ENCODE results near the gene PRPH2.
"Not testable (repeated sequence)": the region's sequence is repeated elsewhere in the genome, so short reads cannot be mapped to it uniquely, and the experiment has no call there.

The PRPH2 gene

DNA sequence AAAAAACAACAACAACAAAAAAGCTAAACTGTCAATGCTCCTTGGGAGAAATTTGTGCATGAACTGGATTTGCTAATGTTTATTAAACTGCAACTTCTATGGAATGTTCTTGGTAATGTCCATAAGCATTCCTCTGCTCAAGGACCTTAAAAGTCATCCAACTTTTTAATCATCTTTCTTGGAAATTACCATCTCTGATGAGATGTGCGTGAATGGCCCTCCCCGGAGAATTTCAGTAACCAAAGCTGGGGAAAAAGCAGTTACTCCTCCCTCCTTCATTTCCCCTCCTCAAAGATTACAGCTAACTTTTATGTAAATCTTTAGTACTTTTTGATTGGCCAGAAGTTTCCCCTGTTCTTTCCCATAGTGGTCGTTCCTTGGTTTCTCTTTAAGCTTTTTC, 18.3 kb upstream of the PRPH2 start:
- no peak for DNase-seq

DNA sequence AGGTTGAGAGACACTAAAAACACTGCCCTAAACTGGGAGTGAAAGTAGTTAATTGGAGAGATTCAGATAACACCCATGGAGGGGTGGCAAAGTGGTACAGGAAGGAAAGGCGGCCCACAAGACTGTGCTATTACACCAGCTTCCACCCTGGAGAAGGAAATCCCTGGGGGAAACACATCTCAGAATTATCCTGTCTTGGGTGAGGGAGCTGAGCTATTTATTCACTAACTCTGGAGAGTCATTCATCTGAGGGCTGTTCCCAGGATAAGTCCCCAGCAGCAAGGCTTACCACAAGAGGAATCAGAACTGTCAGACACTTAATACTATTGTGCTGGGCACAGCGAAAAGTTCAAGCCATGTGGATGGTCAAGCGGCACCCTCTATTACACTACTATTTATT, 13.6 kb upstream of the PRPH2 start:
- DNase-seq = no peak

DNA sequence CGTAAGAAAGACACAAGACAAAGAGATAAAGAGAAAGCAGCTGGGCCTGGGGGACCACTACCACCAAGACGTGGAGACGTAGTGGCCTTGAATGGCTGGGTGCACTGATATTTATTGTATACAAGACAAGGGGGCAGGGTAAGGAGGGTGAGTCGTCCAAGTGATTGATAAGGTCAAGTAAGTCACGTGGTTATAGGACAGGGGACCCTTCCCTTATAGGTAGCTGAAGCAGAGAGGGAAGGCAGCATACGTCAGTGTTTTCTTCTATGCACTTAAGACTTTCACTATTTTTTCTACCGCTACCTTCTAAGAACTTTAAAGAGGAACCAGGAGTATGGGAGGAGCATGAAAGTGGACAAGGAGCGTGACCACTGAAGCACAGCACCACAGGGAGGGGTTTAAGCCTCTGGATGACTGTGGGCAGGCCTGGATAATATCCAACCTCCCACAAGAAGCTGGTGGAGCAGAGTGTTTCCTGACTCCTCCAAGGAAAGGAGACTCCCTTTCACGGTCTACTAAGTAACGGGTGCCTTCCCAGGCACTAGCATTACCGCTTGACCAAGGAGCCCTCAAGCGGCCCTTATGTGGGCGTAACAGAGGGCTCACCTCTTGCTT, 11.6 kb upstream of the PRPH2 start:
- not testable (repeated sequence) for DNase-seq

GRCh38 chr6:42729731-42730130, 7.3 kb upstream of the PRPH2 start:
- no peak for DNase-seq

- no peak for DNase-seq
These were observed 5.2 kb upstream of the PRPH2 start for GRCh38 chr6:42727627-42728026.

DNA sequence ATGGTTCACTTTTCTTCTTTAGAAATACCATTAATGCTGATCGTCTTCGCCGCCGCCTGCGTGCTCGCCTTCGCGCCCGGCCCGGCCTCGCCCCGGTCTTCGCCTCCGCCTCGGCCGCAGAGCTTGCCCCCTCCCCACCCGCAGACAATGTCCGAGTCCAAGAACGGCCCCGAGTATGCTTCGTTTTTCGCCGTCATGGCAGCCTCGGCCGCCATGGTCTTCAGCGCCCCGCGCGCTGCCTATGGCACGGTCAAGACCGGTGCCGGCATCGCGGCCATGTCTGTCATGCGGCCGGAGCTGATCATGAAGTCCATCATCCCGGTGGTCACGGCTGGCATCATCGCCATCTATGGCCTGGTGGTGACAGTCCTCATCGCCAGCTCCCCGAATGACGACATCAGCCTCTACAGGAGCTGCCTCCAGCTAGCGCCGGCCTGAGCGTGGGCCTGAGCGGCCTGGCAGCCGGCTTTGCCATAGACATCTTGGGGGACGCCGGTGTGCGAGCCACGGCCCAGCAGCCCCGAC, 4.8 kb upstream of the PRPH2 start:
- DNase-seq = peak; percentile 29

GRCh38 chr6:42726485-42727086, 4.2 kb upstream of the PRPH2 start:
- DNase-seq = peak; percentile 89

DNA sequence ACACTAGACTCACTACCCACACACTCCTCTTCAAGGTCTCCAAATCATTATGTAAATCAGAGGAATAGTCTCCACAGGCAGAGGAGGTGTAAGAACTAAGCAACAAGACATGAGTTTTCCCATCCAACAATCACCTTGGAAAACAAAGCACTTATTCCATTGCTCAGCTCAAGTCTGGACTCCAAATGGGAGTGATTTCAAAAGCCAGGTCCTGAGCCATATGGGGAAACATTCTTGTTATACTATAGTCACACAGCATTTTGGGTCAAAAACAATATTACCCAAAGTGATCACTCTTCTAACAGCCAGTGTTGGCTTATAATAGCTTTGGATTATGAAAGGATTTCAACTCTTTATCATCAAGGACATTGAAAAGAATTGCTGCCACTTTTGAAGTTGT, 3.6 kb upstream of the PRPH2 start:
- DNase-seq = no peak

DNA sequence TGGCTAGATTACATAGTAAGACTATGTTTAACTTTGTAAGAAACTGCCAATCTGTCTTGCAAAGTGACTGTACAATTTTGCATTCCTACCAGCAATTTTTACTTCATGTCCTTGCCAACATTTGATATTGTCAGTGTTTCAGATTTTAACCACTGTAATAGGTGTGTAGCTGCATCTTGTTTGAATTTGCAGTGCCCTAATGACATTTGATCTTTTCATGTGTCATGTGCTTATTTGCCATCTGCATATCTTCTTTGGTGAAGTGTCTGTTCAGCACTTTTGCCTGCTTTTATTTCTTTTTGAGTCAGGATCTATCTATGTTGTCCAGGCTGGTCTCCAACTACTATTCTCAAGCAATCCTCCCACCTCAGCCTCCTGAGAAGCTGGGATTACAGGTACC, 2.4 kb upstream of the PRPH2 start:
- DNase-seq = no peak

DNA sequence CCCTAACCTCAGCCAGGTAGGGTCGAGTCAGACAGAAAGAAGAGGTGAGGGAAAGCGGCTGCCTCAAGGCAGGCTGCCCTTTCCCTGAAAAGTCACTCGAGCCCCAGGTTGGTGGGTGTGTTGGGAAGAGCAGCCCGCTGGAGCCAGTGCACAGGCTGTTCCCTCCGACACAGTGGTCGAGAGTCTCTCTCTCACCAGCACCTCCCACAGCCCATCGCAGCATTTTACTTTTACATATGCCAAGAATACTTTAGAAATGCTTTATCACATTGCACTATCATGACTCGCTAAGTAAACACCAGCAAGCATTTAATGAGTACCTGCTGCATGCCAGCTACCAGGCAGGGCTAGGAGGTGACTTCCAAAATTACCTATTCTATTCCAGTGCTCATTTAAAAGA, 1.7 kb downstream of the PRPH2 start:
- DNase-seq = peak; percentile 38

GRCh38 chr6:42715871-42716270, 6.5 kb downstream of the PRPH2 start:
- no peak for DNase-seq

- peak; percentile 71 for DNase-seq
These were observed 8.2 kb downstream of the PRPH2 start for GRCh38 chr6:42714098-42714761.

- no peak for DNase-seq
These were observed 10.5 kb downstream of the PRPH2 start for GRCh38 chr6:42711930-42712329.

DNA sequence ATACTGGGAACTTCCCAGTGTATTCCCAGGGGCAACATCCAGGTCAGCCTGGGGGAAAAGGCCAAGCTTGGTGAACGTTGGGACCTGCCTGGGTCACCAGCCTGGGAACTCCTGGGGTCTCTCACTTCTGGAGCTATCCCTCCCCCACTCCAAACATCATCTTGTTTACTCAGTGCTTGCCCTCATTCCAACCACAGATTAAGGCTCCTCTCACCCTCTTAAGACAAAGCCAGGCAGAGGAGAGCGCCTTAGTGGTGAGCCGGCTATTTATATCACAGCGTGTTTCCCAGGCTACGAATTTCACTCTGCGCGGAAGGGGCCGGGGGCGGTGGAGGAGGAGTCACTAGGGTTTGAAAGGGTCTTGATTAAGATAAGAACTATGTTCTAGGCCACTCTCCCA, 12.1 kb downstream of the PRPH2 start:
- no peak for DNase-seq

GRCh38 chr6:42709871-42710270, 12.5 kb downstream of the PRPH2 start:
- DNase-seq = no peak

- no peak for DNase-seq
These were observed 14.3 kb downstream of the PRPH2 start for GRCh38 chr6:42708096-42708495.

DNA sequence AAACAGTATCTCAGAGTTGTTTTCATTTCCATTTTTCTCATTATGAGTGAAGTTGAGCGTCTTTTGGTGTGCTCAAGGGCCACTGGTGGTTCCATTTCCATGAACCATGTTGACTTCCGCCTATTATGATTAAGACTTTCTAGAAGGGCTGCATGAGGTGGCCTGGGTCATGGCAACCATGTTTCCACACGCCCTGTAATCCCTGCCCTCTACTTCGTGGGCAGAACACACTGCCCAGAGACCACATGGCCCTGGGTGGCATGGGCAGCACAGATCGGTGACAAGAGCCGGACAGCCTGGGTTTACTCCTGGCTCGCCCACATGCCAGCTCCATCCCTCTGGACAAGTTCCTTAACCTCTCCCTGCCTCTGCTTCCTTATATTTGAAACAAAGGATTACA, 14.8 kb downstream of the PRPH2 start:
- DNase-seq = no peak

DNA sequence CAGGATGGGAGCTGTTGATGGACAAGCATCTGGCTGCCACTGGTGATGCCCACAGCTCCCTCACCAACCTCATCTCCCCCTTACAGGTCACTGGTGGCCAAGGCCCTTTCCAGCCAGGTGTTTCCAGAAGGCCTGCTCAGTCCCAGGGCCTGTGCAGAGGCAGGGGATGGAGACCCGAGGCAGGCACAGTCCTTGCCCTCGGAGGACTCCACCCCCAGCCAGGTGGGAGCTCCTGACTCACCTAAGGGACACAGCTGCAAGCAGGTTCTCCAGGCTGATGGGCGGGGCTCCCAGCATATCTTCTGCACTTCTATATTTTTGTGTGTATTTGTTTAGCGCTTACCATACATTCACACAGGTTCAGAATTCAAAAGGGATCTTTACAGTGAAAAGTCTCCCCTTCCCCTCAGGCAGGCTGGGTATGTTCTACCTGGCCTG, 17.4 kb downstream of the PRPH2 start:
- DNase-seq = no peak

DNA sequence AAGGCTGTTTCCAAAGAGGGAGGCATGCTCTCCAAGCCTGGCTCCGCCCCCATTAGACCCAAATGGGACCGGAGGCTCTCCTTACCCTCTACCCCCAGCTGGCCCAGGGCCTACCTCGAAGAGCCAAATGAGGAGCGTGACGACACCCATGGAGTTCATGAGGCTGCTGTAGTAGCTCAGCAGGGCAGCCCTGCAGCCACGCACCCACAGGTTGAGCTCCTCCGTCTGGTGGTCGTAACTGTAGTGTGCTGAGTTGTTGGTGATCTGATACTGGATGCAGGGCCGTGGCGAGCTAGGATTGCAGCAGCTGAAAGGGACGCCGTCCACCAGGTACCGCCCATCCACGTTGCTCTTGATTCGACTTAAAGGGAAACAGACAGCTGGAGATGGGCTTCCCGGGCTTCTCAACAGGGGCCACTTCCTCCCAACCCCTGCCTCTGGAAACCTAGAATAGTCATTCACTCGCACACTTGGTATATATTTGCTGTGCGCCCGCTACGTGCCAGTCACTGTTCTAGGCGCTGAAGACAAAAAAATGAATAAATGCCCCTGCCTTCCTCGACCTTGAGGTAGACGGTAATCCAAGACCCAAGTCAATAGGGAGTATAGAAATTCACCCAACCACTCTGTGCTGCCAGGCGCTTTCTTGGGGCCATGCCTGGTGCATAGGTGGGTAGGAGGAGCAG, 18.0 kb downstream of the PRPH2 start:
- DNase-seq = peak; percentile 69

DNA sequence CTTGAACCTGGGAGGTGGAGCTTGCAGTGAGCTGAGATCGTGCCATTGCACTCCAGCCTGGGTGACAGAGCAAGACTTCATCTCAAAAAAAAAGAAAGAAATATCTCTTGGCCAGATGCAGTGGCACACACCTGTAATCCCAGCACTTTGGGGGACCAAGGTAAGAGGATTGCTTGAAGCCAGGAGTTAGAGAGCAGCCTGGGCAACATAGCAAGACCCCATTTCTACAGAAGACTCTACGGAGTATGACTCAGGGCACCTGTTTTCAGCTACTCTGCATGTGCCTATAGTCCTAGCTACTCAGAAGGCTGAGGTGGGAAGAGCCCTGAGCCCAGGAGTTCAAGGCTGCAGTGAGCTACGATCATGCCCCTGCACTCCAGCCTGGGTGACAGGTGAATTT, 19.6 kb downstream of the PRPH2 start:
- DNase-seq = not testable (repeated sequence)

- peak; percentile 85 for DNase-seq
These were observed 20.2 kb downstream of the PRPH2 start for GRCh38 chr6:42702200-42702599.

DNA sequence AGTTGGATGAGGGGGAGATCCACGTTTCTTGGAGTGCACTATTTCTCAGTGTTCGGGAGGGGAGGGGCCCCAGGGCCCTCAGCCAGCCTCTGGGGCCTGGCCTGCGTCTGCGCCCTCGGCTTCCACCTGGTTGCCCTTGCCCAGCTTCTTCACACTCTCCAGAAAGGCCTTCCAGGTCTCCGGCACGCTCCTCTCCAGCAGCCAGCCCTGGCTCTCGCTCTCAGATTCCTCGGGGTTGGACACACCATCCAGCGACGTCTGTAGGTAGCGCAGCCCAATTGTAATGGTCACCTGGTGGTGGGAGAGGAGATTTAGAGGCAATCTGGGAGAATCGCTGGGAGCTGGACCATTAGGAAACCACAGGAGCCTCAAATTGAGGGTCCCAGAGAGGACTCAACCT, 24.2 kb downstream of the PRPH2 start:
- no peak for DNase-seq

GRCh38 chr6:42697268-42697655, 25.1 kb downstream of the PRPH2 start:
- DNase-seq = no peak

Data from fibroblast of skin of right biceps (primary cell).